Stimulated activated CD8-positive, alpha-beta memory T cell treated with anti-CD3 and anti-CD28 coated beads, Interleukin-15, amount 100 ng/mL, for 48 hours (primary cell): ENCODE measurements around the gene RAP1GDS1.

ENCODE experiments used
- DNase-seq, 2 donors: peaks; one replicate each; pipeline ENCODE4 v3.0.0-alpha.2; 2020; ENCODE audit warnings: low read depth in 2 of 2

RAP1GDS1 gene

DNA sequence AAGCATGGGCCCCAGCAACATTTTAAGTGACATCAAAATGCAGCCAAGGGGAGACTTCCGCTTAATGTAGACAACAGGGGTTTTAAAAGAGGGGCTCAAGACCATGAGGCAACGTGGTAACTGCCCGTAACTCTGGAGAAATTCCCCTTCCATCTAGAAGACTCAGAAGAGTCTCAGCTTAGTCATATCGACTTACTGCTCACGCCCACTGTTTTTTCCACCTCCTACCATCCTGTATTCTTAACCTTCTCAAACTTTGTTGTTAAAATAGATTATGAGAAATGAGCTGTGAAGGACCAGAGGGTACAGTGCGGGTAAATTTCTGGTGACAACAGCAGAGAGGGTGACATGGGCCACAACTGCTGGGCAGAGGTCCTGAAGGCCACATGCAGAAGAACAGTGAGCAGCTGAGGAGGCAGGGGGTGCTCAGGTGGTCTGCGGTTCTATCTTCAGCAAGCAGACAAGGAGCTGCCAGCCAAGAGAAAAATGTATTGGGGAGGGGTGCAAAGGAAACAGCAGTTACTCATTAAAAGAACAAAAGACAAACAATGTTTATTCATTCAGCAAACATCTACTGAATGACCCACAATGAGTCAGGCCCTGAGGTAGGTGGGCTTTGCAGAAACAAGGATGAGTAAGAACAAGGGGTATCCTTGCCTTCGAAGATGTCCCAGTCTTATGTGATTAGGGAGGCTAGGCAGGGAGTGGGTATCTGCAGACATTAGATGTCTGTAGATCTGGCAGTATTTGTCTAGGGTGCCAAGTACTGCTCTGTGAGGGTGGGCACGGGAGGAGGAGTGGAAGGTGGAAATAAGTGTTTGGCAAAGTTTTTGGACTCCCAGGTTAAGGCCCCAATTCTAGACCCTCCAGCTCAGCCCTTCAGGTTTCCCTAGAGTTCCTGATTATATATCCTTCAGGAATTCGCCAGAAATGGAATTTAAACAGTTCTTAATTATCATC, 221.9 kb downstream of the RAP1GDS1 start:
- peak; percentile 25 to 29 for DNase-seq

GRCh38 chr4:98484031-98484430, 222.8 kb downstream of the RAP1GDS1 start:
- no peak for DNase-seq

- DNase-seq: no peak
These were observed 224.7 kb downstream of the RAP1GDS1 start for GRCh38 chr4:98485816-98486345.

GRCh38 chr4:98490251-98490650, 229.1 kb downstream of the RAP1GDS1 start:
- DNase-seq: no peak

- no peak for DNase-seq
These were observed 230.8 kb downstream of the RAP1GDS1 start for GRCh38 chr4:98491899-98492559.

- DNase-seq: no peak
These were observed 232.1 kb downstream of the RAP1GDS1 start for GRCh38 chr4:98493296-98493695.
